HEK293 (cell line): ENCODE results near the gene TMEM88.
A peak's percentile ranks its signal among the peaks of the same experiment; 100 is the strongest.

Source experiments
- BCL11A ChIP-seq: fragments of 450-650 bp; formaldehyde crosslinking; IDR thresholded peaks from 2 replicates; pipeline ENCODE4 v1.5.1; 2016; ENCODE audit warnings: low read depth, missing biosample characterization, missing genetic modification characterization
- GLI2 ChIP-seq: fragments of 450-650 bp; formaldehyde crosslinking; IDR thresholded peaks from 2 replicates; pipeline ENCODE4; 2017; ENCODE audit warnings: missing biosample characterization, missing genetic modification characterization, low read depth, borderline replicate concordance
- GLI4 ChIP-seq: fragments of 450-650 bp; formaldehyde crosslinking; IDR thresholded peaks from 2 replicates; pipeline ENCODE4 v1.5.1; 2016; ENCODE audit warnings: missing biosample characterization, missing genetic modification characterization
- GLIS1 ChIP-seq: fragments of 450-650 bp; formaldehyde crosslinking; IDR thresholded peaks from 2 replicates; pipeline ENCODE4 v1.5.1; 2016; ENCODE audit warnings: missing biosample characterization, missing genetic modification characterization
- HOXD13 ChIP-seq: sonication (generic); formaldehyde crosslinking; IDR thresholded peaks from 2 replicates; pipeline ENCODE4 v1.8.0; 2022; ENCODE audit warnings: missing genetic modification reagents, borderline replicate concordance
- MYNN ChIP-seq: fragments of 450-650 bp; formaldehyde crosslinking; IDR thresholded peaks from 2 replicates; pipeline ENCODE4 v1.5.1; 2016; ENCODE audit warnings: missing biosample characterization, missing genetic modification characterization, borderline replicate concordance
- MZF1 ChIP-seq: fragments of 450-650 bp; formaldehyde crosslinking; IDR thresholded peaks from 2 replicates; pipeline ENCODE4 v1.5.1; 2017; ENCODE audit warnings: missing biosample characterization, missing genetic modification characterization, borderline replicate concordance
- RBAK ChIP-seq: fragments of 450-650 bp; formaldehyde crosslinking; IDR thresholded peaks from 2 replicates; pipeline ENCODE4 v1.5.1; 2016; ENCODE audit warnings: missing biosample characterization, missing genetic modification characterization
- SP2 ChIP-seq: fragments of 450-650 bp; formaldehyde crosslinking; IDR thresholded peaks from 2 replicates; pipeline ENCODE4 v1.5.1; 2016; ENCODE audit warnings: missing biosample characterization, missing genetic modification characterization
- TRIM28 ChIP-seq: IDR thresholded peaks from 2 replicates; pipeline ENCODE4 v1.6.1; 2011; ENCODE audit warnings: low read length, control low read depth, borderline replicate concordance
- ZBTB8A ChIP-seq: fragments of 450-650 bp; formaldehyde crosslinking; IDR thresholded peaks from 2 replicates; pipeline ENCODE4 v1.5.1; 2016; ENCODE audit warnings: missing biosample characterization, missing genetic modification characterization
- ZIC2 ChIP-seq: fragments of 450-650 bp; formaldehyde crosslinking; IDR thresholded peaks from 2 replicates; pipeline ENCODE4 v1.5.1; 2016; ENCODE audit warnings: missing biosample characterization, missing genetic modification characterization
- ZNF132 ChIP-seq: fragments of 450-650 bp; formaldehyde crosslinking; IDR thresholded peaks from 2 replicates; pipeline ENCODE4 v1.5.1; 2017; ENCODE audit warnings: missing biosample characterization, missing genetic modification characterization, borderline replicate concordance
- ZNF175 ChIP-seq: fragments of 450-650 bp; formaldehyde crosslinking; IDR thresholded peaks from 2 replicates; pipeline ENCODE4 v1.5.1; 2016; ENCODE audit warnings: missing biosample characterization, missing genetic modification characterization
- ZNF274 ChIP-seq, 2 experiments: fragments of 200-500 bp in 1 of 2; fragments of 450-650 bp in 1 of 2; sonication (Bioruptor generic) in 1 of 2; formaldehyde crosslinking in 1 of 2; IDR thresholded peaks; 2 replicates each; pipeline versions ENCODE4 v1.5.1 to v1.6.1; 2014 to 2016; ENCODE audit warnings: borderline replicate concordance in 1 of 2, inconsistent platforms in 1 of 2, low read length in 1 of 2, missing biosample characterization in 1 of 2, missing genetic modification characterization in 1 of 2
- ZNF311 ChIP-seq: fragments of 450-650 bp; formaldehyde crosslinking; IDR thresholded peaks from 2 replicates; pipeline ENCODE4 v1.5.1; 2017; ENCODE audit warnings: missing biosample characterization, missing genetic modification characterization, borderline replicate concordance
- ZNF350 ChIP-seq: fragments of 450-650 bp; formaldehyde crosslinking; IDR thresholded peaks from 2 replicates; pipeline ENCODE4 v1.5.0; 2017; ENCODE audit warnings: missing biosample characterization, mild to moderate bottlenecking, missing genetic modification characterization
- ZNF529 ChIP-seq: fragments of 450-650 bp; formaldehyde crosslinking; IDR thresholded peaks from 2 replicates; pipeline ENCODE4 v1.5.1; 2017; ENCODE audit warnings: missing genetic modification characterization, missing biosample characterization; ENCODE audit not compliant: insufficient replicate concordance
- ZNF555 ChIP-seq: fragments of 450-650 bp; formaldehyde crosslinking; conservative IDR thresholded peaks from 2 replicates; pipeline ENCODE4 v1.5.1; 2017; ENCODE audit warnings: missing biosample characterization, mild to moderate bottlenecking, missing genetic modification characterization, inconsistent platforms
- ZNF596 ChIP-seq: fragments of 450-650 bp; IDR thresholded peaks from 2 replicates; pipeline ENCODE4 v1.5.0; 2018; ENCODE audit warnings: missing biosample characterization, mild to moderate bottlenecking, missing genetic modification characterization, moderate library complexity
- ZNF664 ChIP-seq: fragments of 450-650 bp; formaldehyde crosslinking; IDR thresholded peaks from 2 replicates; pipeline ENCODE4 v1.5.1; 2016; ENCODE audit warnings: missing biosample characterization, missing genetic modification characterization
- ZNF747 ChIP-seq: fragments of 450-650 bp; formaldehyde crosslinking; IDR thresholded peaks from 2 replicates; pipeline ENCODE4 v1.5.1; 2016; ENCODE audit warnings: missing biosample characterization, missing genetic modification characterization
- ZNF830 ChIP-seq: fragments of 450-650 bp; IDR thresholded peaks from 2 replicates; pipeline ENCODE4 v1.5.0; 2018; ENCODE audit warnings: missing biosample characterization, missing genetic modification characterization, low read depth, mild to moderate bottlenecking, moderate library complexity
- TF ChIP-seq, protein P1 (sequence below): fragments of 450-650 bp; formaldehyde crosslinking; IDR thresholded peaks from 2 replicates; pipeline ENCODE4 v1.5.1; 2017; ENCODE audit warnings: missing biosample characterization, missing genetic modification characterization
- TF ChIP-seq, protein P2 (sequence below): fragments of 450-650 bp; formaldehyde crosslinking; IDR thresholded peaks from 2 replicates; pipeline ENCODE4 v1.5.1; 2017; ENCODE audit warnings: missing biosample characterization, missing genetic modification characterization
- TF ChIP-seq, protein P3 (sequence below): fragments of 450-650 bp; formaldehyde crosslinking; IDR thresholded peaks from 2 replicates; pipeline ENCODE4 v1.5.1; 2016; ENCODE audit warnings: missing biosample characterization, missing genetic modification characterization
- TF ChIP-seq, protein P4 (sequence below): fragments of 450-650 bp; formaldehyde crosslinking; IDR thresholded peaks from 2 replicates; pipeline ENCODE4 v1.5.1; 2017; ENCODE audit warnings: missing biosample characterization, missing genetic modification characterization
- TF ChIP-seq, protein P5 (sequence below): fragments of 450-650 bp; formaldehyde crosslinking; IDR thresholded peaks from 2 replicates; pipeline ENCODE4 v1.5.1; 2016; ENCODE audit warnings: missing biosample characterization, missing genetic modification characterization

The TMEM88 gene

DNA sequence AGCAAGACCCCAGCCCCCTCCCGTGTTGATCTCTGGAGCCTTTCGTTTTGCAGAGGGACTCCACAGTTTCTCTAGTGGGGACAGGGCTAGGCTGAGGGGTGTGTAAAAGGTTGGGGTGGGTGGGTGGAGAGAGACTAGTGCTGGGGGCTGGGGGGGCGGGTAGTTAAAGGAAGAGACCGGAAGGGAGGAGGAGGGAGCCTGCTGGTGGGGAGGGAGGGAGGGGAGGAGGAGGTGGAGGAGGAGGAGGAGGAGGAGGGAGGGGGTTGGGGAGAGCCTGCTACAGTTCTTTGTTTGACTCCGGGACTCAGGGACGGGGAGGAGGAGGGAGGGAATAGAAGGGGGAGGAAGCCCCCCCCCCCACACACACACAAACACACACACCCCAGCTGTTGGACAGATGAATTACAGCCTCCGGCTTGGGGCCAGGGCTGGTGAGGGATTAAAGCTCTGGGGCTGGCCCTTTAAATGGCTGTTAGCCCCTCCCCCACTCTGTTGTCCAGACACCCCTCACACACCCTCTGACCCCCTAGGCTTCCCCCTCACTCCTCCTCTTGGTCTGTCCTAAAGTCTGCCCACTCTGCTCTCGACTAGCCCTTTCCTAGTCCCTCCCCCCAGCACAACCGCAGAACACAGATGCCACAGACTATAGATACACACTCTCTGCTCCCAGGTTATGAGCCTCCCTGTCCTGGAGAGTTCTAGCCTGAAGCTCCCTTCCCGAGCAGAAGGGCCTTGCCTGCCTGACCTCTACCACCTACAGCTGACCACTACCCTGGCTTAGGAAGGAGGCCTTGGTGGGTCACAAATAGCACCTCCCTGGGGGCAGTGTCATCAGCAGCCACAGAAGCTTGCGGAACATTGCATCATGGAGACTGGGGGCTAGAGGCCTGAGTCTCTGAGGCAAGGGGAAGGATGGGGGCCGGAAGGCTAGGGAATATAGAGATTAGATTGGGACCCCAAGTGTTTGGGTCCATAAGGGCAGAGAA, 16.5 kb upstream of the TMEM88 start (continued):
- TF ChIP-seq ZNF175 (tag by site-specific recombination) (no peak), ZNF664 (tag by site-specific recombination) (no peak), ZNF555 (no peak), MZF1 (tag by site-specific recombination) (no peak), ZIC2 (peak; percentile 64), ZNF529 (tag by site-specific recombination) (no peak), GLI2 (tag by site-specific recombination) (no peak), BCL11A (tag by site-specific recombination) (peak; percentile 84), GLIS1 (tag by site-specific recombination) (peak; percentile 44), GLI4 (tag by site-specific recombination) (no peak), ZNF311 (tag by site-specific recombination) (no peak), ZNF350 (tag by site-specific recombination) (no peak), TRIM28 (no peak), HOXD13 (0 out of 2 replicates have a peak, but pooled peaks have one; percentile 14), ZNF132 (tag by site-specific recombination) (no peak), MYNN (tag by site-specific recombination) (no peak), ZBTB8A (peak; percentile 17; the same call in 1 of the 2 replicates), RBAK (tag by site-specific recombination) (no peak), SP2 (peak; percentile 61), ZNF747 (tag by site-specific recombination) (no peak), ZNF274 (IDR thresholded peaks at IDR 0.05; ENCODE audit: low read length) (no peak), ZNF274 (tag by site-specific recombination; IDR thresholded peaks at IDR 0.05; ENCODE audit: borderline replicate concordance) (no peak), ZNF830 (tag by site-specific recombination) (no peak), ZNF596 (tag by site-specific recombination) (no peak)
- TF ChIP-seq, protein P1, sequence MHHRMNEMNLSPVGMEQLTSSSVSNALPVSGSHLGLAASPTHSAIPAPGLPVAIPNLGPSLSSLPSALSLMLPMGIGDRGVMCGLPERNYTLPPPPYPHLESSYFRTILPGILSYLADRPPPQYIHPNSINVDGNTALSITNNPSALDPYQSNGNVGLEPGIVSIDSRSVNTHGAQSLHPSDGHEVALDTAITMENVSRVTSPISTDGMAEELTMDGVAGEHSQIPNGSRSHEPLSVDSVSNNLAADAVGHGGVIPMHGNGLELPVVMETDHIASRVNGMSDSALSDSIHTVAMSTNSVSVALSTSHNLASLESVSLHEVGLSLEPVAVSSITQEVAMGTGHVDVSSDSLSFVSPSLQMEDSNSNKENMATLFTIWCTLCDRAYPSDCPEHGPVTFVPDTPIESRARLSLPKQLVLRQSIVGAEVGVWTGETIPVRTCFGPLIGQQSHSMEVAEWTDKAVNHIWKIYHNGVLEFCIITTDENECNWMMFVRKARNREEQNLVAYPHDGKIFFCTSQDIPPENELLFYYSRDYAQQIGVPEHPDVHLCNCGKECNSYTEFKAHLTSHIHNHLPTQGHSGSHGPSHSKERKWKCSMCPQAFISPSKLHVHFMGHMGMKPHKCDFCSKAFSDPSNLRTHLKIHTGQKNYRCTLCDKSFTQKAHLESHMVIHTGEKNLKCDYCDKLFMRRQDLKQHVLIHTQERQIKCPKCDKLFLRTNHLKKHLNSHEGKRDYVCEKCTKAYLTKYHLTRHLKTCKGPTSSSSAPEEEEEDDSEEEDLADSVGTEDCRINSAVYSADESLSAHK (tag by site-specific recombination): 0 out of 2 replicates have a peak, but pooled peaks have one; percentile 10
- TF ChIP-seq, protein P2, sequence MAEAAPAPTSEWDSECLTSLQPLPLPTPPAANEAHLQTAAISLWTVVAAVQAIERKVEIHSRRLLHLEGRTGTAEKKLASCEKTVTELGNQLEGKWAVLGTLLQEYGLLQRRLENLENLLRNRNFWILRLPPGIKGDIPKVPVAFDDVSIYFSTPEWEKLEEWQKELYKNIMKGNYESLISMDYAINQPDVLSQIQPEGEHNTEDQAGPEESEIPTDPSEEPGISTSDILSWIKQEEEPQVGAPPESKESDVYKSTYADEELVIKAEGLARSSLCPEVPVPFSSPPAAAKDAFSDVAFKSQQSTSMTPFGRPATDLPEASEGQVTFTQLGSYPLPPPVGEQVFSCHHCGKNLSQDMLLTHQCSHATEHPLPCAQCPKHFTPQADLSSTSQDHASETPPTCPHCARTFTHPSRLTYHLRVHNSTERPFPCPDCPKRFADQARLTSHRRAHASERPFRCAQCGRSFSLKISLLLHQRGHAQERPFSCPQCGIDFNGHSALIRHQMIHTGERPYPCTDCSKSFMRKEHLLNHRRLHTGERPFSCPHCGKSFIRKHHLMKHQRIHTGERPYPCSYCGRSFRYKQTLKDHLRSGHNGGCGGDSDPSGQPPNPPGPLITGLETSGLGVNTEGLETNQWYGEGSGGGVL: peak; percentile 90
- TF ChIP-seq, protein P3, sequence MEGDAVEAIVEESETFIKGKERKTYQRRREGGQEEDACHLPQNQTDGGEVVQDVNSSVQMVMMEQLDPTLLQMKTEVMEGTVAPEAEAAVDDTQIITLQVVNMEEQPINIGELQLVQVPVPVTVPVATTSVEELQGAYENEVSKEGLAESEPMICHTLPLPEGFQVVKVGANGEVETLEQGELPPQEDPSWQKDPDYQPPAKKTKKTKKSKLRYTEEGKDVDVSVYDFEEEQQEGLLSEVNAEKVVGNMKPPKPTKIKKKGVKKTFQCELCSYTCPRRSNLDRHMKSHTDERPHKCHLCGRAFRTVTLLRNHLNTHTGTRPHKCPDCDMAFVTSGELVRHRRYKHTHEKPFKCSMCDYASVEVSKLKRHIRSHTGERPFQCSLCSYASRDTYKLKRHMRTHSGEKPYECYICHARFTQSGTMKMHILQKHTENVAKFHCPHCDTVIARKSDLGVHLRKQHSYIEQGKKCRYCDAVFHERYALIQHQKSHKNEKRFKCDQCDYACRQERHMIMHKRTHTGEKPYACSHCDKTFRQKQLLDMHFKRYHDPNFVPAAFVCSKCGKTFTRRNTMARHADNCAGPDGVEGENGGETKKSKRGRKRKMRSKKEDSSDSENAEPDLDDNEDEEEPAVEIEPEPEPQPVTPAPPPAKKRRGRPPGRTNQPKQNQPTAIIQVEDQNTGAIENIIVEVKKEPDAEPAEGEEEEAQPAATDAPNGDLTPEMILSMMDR (tag by site-specific recombination): no peak
- TF ChIP-seq, protein P4, sequence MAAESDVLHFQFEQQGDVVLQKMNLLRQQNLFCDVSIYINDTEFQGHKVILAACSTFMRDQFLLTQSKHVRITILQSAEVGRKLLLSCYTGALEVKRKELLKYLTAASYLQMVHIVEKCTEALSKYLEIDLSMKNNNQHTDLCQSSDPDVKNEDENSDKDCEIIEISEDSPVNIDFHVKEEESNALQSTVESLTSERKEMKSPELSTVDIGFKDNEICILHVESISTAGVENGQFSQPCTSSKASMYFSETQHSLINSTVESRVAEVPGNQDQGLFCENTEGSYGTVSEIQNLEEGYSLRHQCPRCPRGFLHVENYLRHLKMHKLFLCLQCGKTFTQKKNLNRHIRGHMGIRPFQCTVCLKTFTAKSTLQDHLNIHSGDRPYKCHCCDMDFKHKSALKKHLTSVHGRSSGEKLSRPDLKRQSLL (tag by site-specific recombination): no peak
- TF ChIP-seq, protein P5, sequence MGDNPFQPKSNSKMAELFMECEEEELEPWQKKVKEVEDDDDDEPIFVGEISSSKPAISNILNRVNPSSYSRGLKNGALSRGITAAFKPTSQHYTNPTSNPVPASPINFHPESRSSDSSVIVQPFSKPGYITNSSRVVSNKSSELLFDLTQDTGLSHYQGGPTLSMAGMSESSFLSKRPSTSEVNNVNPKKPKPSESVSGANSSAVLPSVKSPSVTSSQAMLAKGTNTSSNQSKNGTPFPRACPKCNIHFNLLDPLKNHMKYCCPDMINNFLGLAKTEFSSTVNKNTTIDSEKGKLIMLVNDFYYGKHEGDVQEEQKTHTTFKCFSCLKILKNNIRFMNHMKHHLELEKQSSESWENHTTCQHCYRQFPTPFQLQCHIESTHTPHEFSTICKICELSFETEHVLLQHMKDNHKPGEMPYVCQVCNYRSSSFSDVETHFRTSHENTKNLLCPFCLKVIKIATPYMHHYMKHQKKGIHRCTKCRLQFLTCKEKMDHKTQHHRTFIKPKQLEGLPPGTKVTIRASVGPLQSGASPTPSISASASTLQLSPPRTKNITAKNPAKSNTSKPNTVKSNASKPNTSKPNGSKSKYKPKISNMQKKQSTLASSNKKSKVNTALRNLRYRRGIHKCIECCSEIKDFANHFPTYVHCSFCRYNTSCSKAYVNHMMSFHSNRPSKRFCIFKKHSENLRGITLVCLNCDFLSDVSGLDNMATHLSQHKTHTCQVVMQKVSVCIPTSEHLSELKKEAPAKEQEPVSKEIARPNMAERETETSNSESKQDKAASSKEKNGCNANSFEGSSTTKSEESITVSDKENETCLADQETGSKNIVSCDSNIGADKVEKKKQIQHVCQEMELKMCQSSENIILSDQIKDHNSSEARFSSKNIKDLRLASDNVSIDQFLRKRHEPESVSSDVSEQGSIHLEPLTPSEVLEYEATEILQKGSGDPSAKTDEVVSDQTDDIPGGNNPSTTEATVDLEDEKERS (tag by site-specific recombination): no peak
